HL-60 (cell line): ENCODE results near the gene DNAJC22.

Experiments
- POLR2AphosphoS5 ChIP-seq: IDR thresholded peaks from 2 replicates; pipeline ENCODE4 v1.6.1; 2012; ENCODE audit warnings: low read depth
- TF ChIP-seq, protein P1 (sequence below): IDR thresholded peaks from one replicate; pipeline ENCODE4 v1.5.1; 2011; ENCODE audit warnings: low read length, control low read depth, inconsistent platforms; ENCODE audit not compliant: insufficient read depth

GRCh38 chr12:49314811-49315210 is 31.9 kb upstream of the DNAJC22 start:
- TF ChIP-seq, protein P1, sequence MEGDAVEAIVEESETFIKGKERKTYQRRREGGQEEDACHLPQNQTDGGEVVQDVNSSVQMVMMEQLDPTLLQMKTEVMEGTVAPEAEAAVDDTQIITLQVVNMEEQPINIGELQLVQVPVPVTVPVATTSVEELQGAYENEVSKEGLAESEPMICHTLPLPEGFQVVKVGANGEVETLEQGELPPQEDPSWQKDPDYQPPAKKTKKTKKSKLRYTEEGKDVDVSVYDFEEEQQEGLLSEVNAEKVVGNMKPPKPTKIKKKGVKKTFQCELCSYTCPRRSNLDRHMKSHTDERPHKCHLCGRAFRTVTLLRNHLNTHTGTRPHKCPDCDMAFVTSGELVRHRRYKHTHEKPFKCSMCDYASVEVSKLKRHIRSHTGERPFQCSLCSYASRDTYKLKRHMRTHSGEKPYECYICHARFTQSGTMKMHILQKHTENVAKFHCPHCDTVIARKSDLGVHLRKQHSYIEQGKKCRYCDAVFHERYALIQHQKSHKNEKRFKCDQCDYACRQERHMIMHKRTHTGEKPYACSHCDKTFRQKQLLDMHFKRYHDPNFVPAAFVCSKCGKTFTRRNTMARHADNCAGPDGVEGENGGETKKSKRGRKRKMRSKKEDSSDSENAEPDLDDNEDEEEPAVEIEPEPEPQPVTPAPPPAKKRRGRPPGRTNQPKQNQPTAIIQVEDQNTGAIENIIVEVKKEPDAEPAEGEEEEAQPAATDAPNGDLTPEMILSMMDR, result no peak
- no peak for TF ChIP-seq POLR2AphosphoS5
